IPS-18a (cell line): ENCODE measurements around the gene C2orf69.

Experiments used
- H3K27ac ChIP-seq: one replicate; pipeline ENCODE4 v1.5.1; 2013; ENCODE audit warnings: low read length
- H3K27me3 ChIP-seq: one replicate; pipeline ENCODE4 v1.6.1; 2013; ENCODE audit warnings: mild to moderate bottlenecking, low read length; ENCODE audit not compliant: control insufficient read depth, insufficient read depth
- H3K36me3 ChIP-seq: one replicate; pipeline ENCODE4 v1.6.1; 2013; ENCODE audit warnings: low read depth, low read length; ENCODE audit not compliant: control insufficient read depth
- H3K4me1 ChIP-seq: one replicate; pipeline ENCODE4 v1.6.1; 2013; ENCODE audit warnings: low read depth, low read length; ENCODE audit not compliant: control insufficient read depth
- H3K4me3 ChIP-seq: one replicate; pipeline ENCODE4 v1.5.1; 2013; ENCODE audit warnings: low read length
- H3K9ac ChIP-seq: one replicate; pipeline ENCODE4 v1.6.1; 2013; ENCODE audit warnings: mild to moderate bottlenecking, low read length, moderate library complexity
- H3K9me3 ChIP-seq: one replicate; pipeline ENCODE4 v1.6.1; 2013; ENCODE audit warnings: low read depth, low read length; ENCODE audit not compliant: control insufficient read depth

Gene C2orf69

GRCh38 chr2:199946836-199947235, 35.7 kb downstream of the C2orf69 start:
- Histone ChIP-seq H3K4me1 (no peaks in the 10 kb centered on the region), H3K27ac (no peak overlapping the region), H3K9me3 (no peaks in the 10 kb centered on the region), H3K36me3 (peaks cover 75% of the 10 kb centered on the region), H3K9ac (no peak overlapping the region), H3K27me3 (no peaks in the 10 kb centered on the region), H3K4me3 (no peak overlapping the region)

GRCh38 chr2:199950396-199950795, 39.3 kb downstream of the C2orf69 start:
- Histone ChIP-seq H3K4me1 (peaks cover 4% of the 10 kb centered on the region), H3K27me3 (no peaks in the 10 kb centered on the region), H3K4me3 (no peak overlapping the region), H3K9ac (no peak overlapping the region), H3K36me3 (peaks cover 57% of the 10 kb centered on the region), H3K27ac (no peak overlapping the region), H3K9me3 (no peaks in the 10 kb centered on the region)

- H3K4me1 ChIP-seq, result peaks cover 4% of the 10 kb centered on the region
- H3K9ac ChIP-seq, result no peak overlapping the region
- no peaks in the 10 kb centered on the region for H3K27me3 ChIP-seq
- no peaks in the 10 kb centered on the region for H3K9me3 ChIP-seq
- peaks cover 51% of the 10 kb centered on the region for H3K36me3 ChIP-seq
- H3K4me3 ChIP-seq, result no peak overlapping the region
- H3K27ac ChIP-seq, result no peak overlapping the region
Measured at GRCh38 chr2:199951023-199951422, 39.9 kb downstream of the C2orf69 start.

GRCh38 chr2:199955007-199955338, 43.9 kb downstream of the C2orf69 start:
- H3K4me1 ChIP-seq, result peaks cover 4% of the 10 kb centered on the region
- no peaks in the 10 kb centered on the region for H3K27me3 ChIP-seq
- no peaks in the 10 kb centered on the region for H3K9me3 ChIP-seq
- H3K4me3 ChIP-seq, result peak overlapping the region; percentile 92
- H3K36me3 ChIP-seq, result peaks cover 36% of the 10 kb centered on the region
- H3K27ac ChIP-seq, result peak overlapping the region; percentile 90
- H3K9ac ChIP-seq, result peak overlapping the region; percentile 96

- H3K4me3 ChIP-seq, result peak within 1 kb of the TSS; percentile 92
- no peaks in the 10 kb centered on the region for H3K27me3 ChIP-seq
- peaks cover 4% of the 10 kb centered on the region for H3K4me1 ChIP-seq
- H3K9me3 ChIP-seq, result no peaks in the 10 kb centered on the region
- peak within 1 kb of the TSS; percentile 90 for H3K27ac ChIP-seq
- H3K36me3 ChIP-seq, result peaks cover 36% of the 10 kb centered on the region
- H3K9ac ChIP-seq, result peak within 1 kb of the TSS; percentile 96
Measured at GRCh38 chr2:199955339-199956061, 44.4 kb downstream of the C2orf69 start, which contains the start of the genes MAIP1 and TYW5. Gene MAIP1, plus strand, starts transcription at chr2:199955582. Its CDS starts 217 bp downstream, at chr2:199955799. Gene TYW5, minus strand, starts transcription at chr2:199955491. Its CDS starts 21 bp downstream, at chr2:199955470.

- Histone ChIP-seq H3K9me3 (no peaks in the 10 kb centered on the region), H3K4me3 (peak overlapping the region; percentile 92), H3K36me3 (peaks cover 36% of the 10 kb centered on the region), H3K27me3 (no peaks in the 10 kb centered on the region), H3K27ac (peak overlapping the region; percentile 90), H3K9ac (peak overlapping the region; percentile 96), H3K4me1 (peaks cover 4% of the 10 kb centered on the region)
Measured at GRCh38 chr2:199956062-199956380, 44.9 kb downstream of the C2orf69 start.

- Histone ChIP-seq H3K36me3 (peaks cover 43% of the 10 kb centered on the region), H3K9me3 (no peaks in the 10 kb centered on the region), H3K27ac (no peak overlapping the region), H3K9ac (no peak overlapping the region), H3K27me3 (no peaks in the 10 kb centered on the region), H3K4me1 (no peaks in the 10 kb centered on the region), H3K4me3 (no peak overlapping the region)
Measured at GRCh38 chr2:199958014-199958413, 46.9 kb downstream of the C2orf69 start.

GRCh38 chr2:199962203-199962602, 51.1 kb downstream of the C2orf69 start:
- H3K9ac ChIP-seq, result no peak overlapping the region
- no peaks in the 10 kb centered on the region for H3K9me3 ChIP-seq
- no peaks in the 10 kb centered on the region for H3K4me1 ChIP-seq
- no peak overlapping the region for H3K4me3 ChIP-seq
- no peaks in the 10 kb centered on the region for H3K27me3 ChIP-seq
- no peak overlapping the region for H3K27ac ChIP-seq
- peaks cover 70% of the 10 kb centered on the region for H3K36me3 ChIP-seq

GRCh38 chr2:199966405-199966804, 55.3 kb downstream of the C2orf69 start:
- H3K27me3 ChIP-seq, result no peaks in the 10 kb centered on the region
- no peaks in the 10 kb centered on the region for H3K9me3 ChIP-seq
- H3K4me3 ChIP-seq, result no peak overlapping the region
- H3K9ac ChIP-seq, result no peak overlapping the region
- H3K36me3 ChIP-seq, result peaks cover 39% of the 10 kb centered on the region
- no peaks in the 10 kb centered on the region for H3K4me1 ChIP-seq
- no peak overlapping the region for H3K27ac ChIP-seq

GRCh38 chr2:199966976-199967375, 55.9 kb downstream of the C2orf69 start:
- Histone ChIP-seq H3K9me3 (no peaks in the 10 kb centered on the region), H3K27ac (no peak overlapping the region), H3K4me1 (no peaks in the 10 kb centered on the region), H3K27me3 (no peaks in the 10 kb centered on the region), H3K36me3 (peaks cover 34% of the 10 kb centered on the region), H3K4me3 (no peak overlapping the region), H3K9ac (no peak overlapping the region)

GRCh38 chr2:199968126-199968525, 57.0 kb downstream of the C2orf69 start:
- H3K36me3 ChIP-seq, result peaks cover 26% of the 10 kb centered on the region
- no peaks in the 10 kb centered on the region for H3K4me1 ChIP-seq
- no peak overlapping the region for H3K27ac ChIP-seq
- H3K4me3 ChIP-seq, result no peak overlapping the region
- no peak overlapping the region for H3K9ac ChIP-seq
- no peaks in the 10 kb centered on the region for H3K27me3 ChIP-seq
- no peaks in the 10 kb centered on the region for H3K9me3 ChIP-seq

GRCh38 chr2:199972088-199972626, 61.1 kb downstream of the C2orf69 start:
- Histone ChIP-seq H3K4me1 (no peaks in the 10 kb centered on the region), H3K9ac (no peak overlapping the region), H3K4me3 (no peak overlapping the region), H3K27ac (no peak overlapping the region), H3K36me3 (no peaks in the 10 kb centered on the region), H3K27me3 (no peaks in the 10 kb centered on the region), H3K9me3 (no peaks in the 10 kb centered on the region)
